ENCODE measurements around the gene SEC23B. TPM values are rescaled to one million over a fixed set of nuclear protein-coding genes. Genes with fewer than 3 reads are reported as not detected.
"Not testable (repeated sequence)": the region's sequence is repeated elsewhere in the genome, so short reads cannot be mapped to it uniquely, and the experiment has no call there.

SEC23B gene
- total and polyA plus RNA-seq, 10 of the 15 experiments (the other 5 are each of a cell fraction or from before 2014, with no cell fraction given): 49.1 to 121 (median 75.6) TPM

GRCh38 chr20:18522066-18522465 is 14.3 kb downstream of the SEC23B start:
- FAIRE-seq: not testable (repeated sequence)

GRCh38 chr20:18523066-18523465 is 15.3 kb downstream of the SEC23B start:
- TF ChIP-seq IRF4 (IDR thresholded peaks at IDR 0.05; ENCODE audit: low read depth, low read length) (no peak), NR2F1 (conservative IDR thresholded peaks at IDR 0.05) (no peak), ZBTB33 (IDR thresholded peaks at IDR 0.05) (no peak), TCF7 (IDR thresholded peaks at IDR 0.05; ENCODE audit: borderline replicate concordance) (no peak), GATAD2B (conservative IDR thresholded peaks at IDR 0.05; ENCODE audit: low read depth) (no peak), NFYB (IDR thresholded peaks at IDR 0.05; ENCODE audit: insufficient read depth, low read depth, low read length) (no peak), MTA3 (IDR thresholded peaks at IDR 0.05; ENCODE audit: borderline replicate concordance, low read length) (no peak), FOXK2 (IDR thresholded peaks at IDR 0.05) (no peak), TCF12 (IDR thresholded peaks at IDR 0.05; ENCODE audit: low read depth, low read length) (no peak), ZNF217 (IDR thresholded peaks at IDR 0.05) (no peak), SIX5 (IDR thresholded peaks at IDR 0.05; ENCODE audit: low read depth, low read length, severe bottlenecking) (no peak), MAX (IDR thresholded peaks at IDR 0.05; ENCODE audit: low read depth, low read length) (no peak), BRCA1 (IDR thresholded peaks at IDR 0.05; ENCODE audit: low read depth, low read length) (no peak), E4F1 (IDR thresholded peaks at IDR 0.05; ENCODE audit: borderline replicate concordance, partially characterized antibody) (no peak)
- no peak overlapping the region for H3K4me2 ChIP-seq (ENCODE audit: control insufficient read depth, insufficient read depth)
- H3K36me3 ChIP-seq (ENCODE audit: control insufficient read depth in 2 of 2, insufficient read depth in 2 of 2, low read length in 1 of 2): peaks cover 13 to 23% of the 10 kb centered on the region in 2 experiments
- intact Hi-C loops (cut with micrococcal nuclease; ENCODE audit: unreplicated experiment) (no loop called here), in situ Hi-C loops (cut with MboI) (loop anchor here (25.0 kb wide), 1 partner anchor 1489 kb away; the partner anchor contains the start of gene NAA20)
- ChIA-PET CTCF (interaction anchor here (1.1 kb wide), 1 partner anchor 9 kb away, joined by 4 read pairs; no protein-coding TSS in a partner anchor), SMC1A (ENCODE audit: uncharacterized antibody, unreplicated experiment) (interaction anchor here (0.6 kb wide), 1 partner anchor 11 kb away, joined by 3 read pairs; no protein-coding TSS in a partner anchor), POLR2A (interaction anchor here (1.0 kb wide), 1 partner anchor 13 kb away, joined by 5 read pairs; no protein-coding TSS in a partner anchor), RAD21 (ENCODE audit: unreplicated experiment) (no interaction called here)
- H3K27me3 ChIP-seq (replicated peaks in 1 of 2; ENCODE audit: control insufficient read depth in 2 of 2, insufficient read depth in 2 of 2, low read length in 1 of 2): no peaks in the 10 kb centered on the region
- H3K9me3 ChIP-seq (replicated peaks; ENCODE audit: control insufficient read depth, insufficient read depth, low read length): no peaks in the 10 kb centered on the region
- DNase-seq (ENCODE audit: low read depth, low spot score): no peak
- no peaks in the 10 kb centered on the region for H3K4me1 ChIP-seq (ENCODE audit: control insufficient read depth, insufficient read depth, low read length)
- FAIRE-seq: no peak
- no peaks in the 10 kb centered on the region for H4K20me1 ChIP-seq (ENCODE audit: control insufficient read depth, insufficient read depth)
- 94% methylated on average over 2 of the region's 2 CpGs for WGBS (ENCODE audit: insufficient coverage, insufficient replicate concordance, low lambda C conversion rate, missing lambda C conversion rate)
- no TSS peak for BruUV-seq (replicated peaks)
- no peak for ATAC-seq
- no peaks in the 10 kb centered on the region for H3K79me2 ChIP-seq (ENCODE audit: control insufficient read depth, insufficient read depth, low read length)
- H3K27ac ChIP-seq (ENCODE audit: control insufficient read depth, insufficient read depth): no peak overlapping the region
- no peak overlapping the region for H3K4me3 ChIP-seq
- H2AFZ ChIP-seq (ENCODE audit: control insufficient read depth, low read depth, low read length): no peak overlapping the region
- H3K9ac ChIP-seq (ENCODE audit: control insufficient read depth, insufficient read depth, low read length): no peak overlapping the region

More at GRCh38 chr20:18522066-18522465, 14.3 kb downstream of the SEC23B start:
- H3K27me3 ChIP-seq (replicated peaks in 1 of 2; ENCODE audit: control insufficient read depth in 2 of 2, insufficient read depth in 2 of 2, low read length in 1 of 2); H3K4me3 ChIP-seq; RAD21 ChIA-PET (ENCODE audit: unreplicated experiment); BruUV-seq (replicated peaks); H3K4me2 ChIP-seq (ENCODE audit: control insufficient read depth, insufficient read depth); H3K4me1 ChIP-seq (ENCODE audit: control insufficient read depth, insufficient read depth, low read length); H3K9ac ChIP-seq (ENCODE audit: control insufficient read depth, insufficient read depth, low read length); DNase-seq (ENCODE audit: low read depth, low spot score); H2AFZ ChIP-seq (ENCODE audit: control insufficient read depth, low read depth, low read length); CTCF ChIA-PET; ATAC-seq; intact Hi-C loops (cut with micrococcal nuclease; ENCODE audit: unreplicated experiment); H4K20me1 ChIP-seq (ENCODE audit: control insufficient read depth, insufficient read depth); H3K9me3 ChIP-seq (replicated peaks; ENCODE audit: control insufficient read depth, insufficient read depth, low read length); SMC1A ChIA-PET (ENCODE audit: uncharacterized antibody, unreplicated experiment); H3K79me2 ChIP-seq (ENCODE audit: control insufficient read depth, insufficient read depth, low read length); POLR2A ChIA-PET; H3K27ac ChIP-seq (ENCODE audit: control insufficient read depth, insufficient read depth): not testable (repeated sequence)
- H3K36me3 ChIP-seq (ENCODE audit: control insufficient read depth in 2 of 2, insufficient read depth in 2 of 2, low read length in 1 of 2): peaks cover 7 to 17% of the 10 kb centered on the region in 2 experiments; a peak in 3 of 4 replicates
- in situ Hi-C loops (cut with MboI): loop anchor here (25.0 kb wide), 1 partner anchor 1490 kb away; the partner anchor contains the start of gene NAA20
- 92% methylated on average over 9 of the region's 9 CpGs for WGBS (ENCODE audit: insufficient coverage, insufficient replicate concordance, low lambda C conversion rate, missing lambda C conversion rate)
